Colonic mucosa (tissue), 4 donors: ENCODE measurements around the gene CEP250. TPM values are rescaled to one million over a fixed set of nuclear protein-coding genes. Genes with fewer than 3 reads are reported as not detected.

Experiments
- DNase-seq: peaks from one replicate; pipeline ENCODE4 v3.0.0-alpha.2; 2020
- H3K27ac ChIP-seq: fragments of 200-600 bp; one replicate; pipeline ENCODE4 v1.8.0; 2021
- H3K27me3 ChIP-seq: fragments of 200-600 bp; one replicate; pipeline ENCODE4 v1.8.0; 2021
- H3K36me3 ChIP-seq: fragments of 200-600 bp; one replicate; pipeline ENCODE4 v1.8.0; 2021
- H3K4me1 ChIP-seq: fragments of 200-600 bp; one replicate; pipeline ENCODE4 v1.8.0; 2021; ENCODE audit warnings: mild to moderate bottlenecking
- H3K4me3 ChIP-seq: fragments of 200-600 bp; one replicate; pipeline ENCODE4 v1.8.0; 2021
- H3K9ac ChIP-seq, 2 donors: one replicate each; pipeline ENCODE4 v1.7.0; 2013; ENCODE audit warnings: control low read depth in 2 of 2, low read depth in 2 of 2, low read length in 2 of 2
- H3K9me3 ChIP-seq: fragments of 200-600 bp; one replicate; pipeline ENCODE4 v1.8.0; 2021
- CTCF ChIP-seq: fragments of 200-600 bp; IDR thresholded peaks from one replicate; pipeline ENCODE4 v1.8.0; 2022; ENCODE audit warnings: antibody characterized with exemption, mild to moderate bottlenecking
- intact Hi-C: fragments of 100-400 bp; cut with DNase I; formaldehyde crosslinking; loops from one replicate; pipeline ENCODE4 v1.14.1; 2022
- total RNA-seq, 2 donors: library from RNA; stranded (reverse); fragmentation: NEBNext Ultra II Directional in 1 of 2; extraction: Animal tissue kit (Norgen Biotek cat#: 25700) in 1 of 2; gene quantifications; one replicate each; pipeline ENCODE4 v1.2.1, GENCODE V29; 2021
- donor health status: healthy.
- donor health status: DM: no; HTN: no; CAD: no.
- donor health status: DM: no; HTN: no; CAD: no.

CEP250 gene
- total RNA-seq, 2 donors from 2014 or later = 30.7 to 41.5 TPM

GRCh38 chr20:35472209-35472608, 16.8 kb downstream of the CEP250 start:
- Histone ChIP-seq H3K36me3 (no peaks in the 10 kb centered on the region), H3K27ac (no peak overlapping the region), H3K9me3 (no peaks in the 10 kb centered on the region), H3K9ac (no peak overlapping the region), H3K27me3 (no peaks in the 10 kb centered on the region), H3K4me1 (no peaks in the 10 kb centered on the region), H3K4me3 (no peak overlapping the region)
- TF ChIP-seq CTCF = no peak
- no peak for DNase-seq
- intact Hi-C loops = no loop called here

GRCh38 chr20:35473684-35474083, 18.3 kb downstream of the CEP250 start:
- TF ChIP-seq CTCF = no peak
- intact Hi-C loops = no loop called here
- Histone ChIP-seq H3K4me3 (no peak overlapping the region), H3K9me3 (no peaks in the 10 kb centered on the region), H3K36me3 (peaks cover 3% of the 10 kb centered on the region), H3K9ac (no peak overlapping the region), H3K27me3 (no peaks in the 10 kb centered on the region), H3K4me1 (no peaks in the 10 kb centered on the region), H3K27ac (no peak overlapping the region)
- no peak for DNase-seq

GRCh38 chr20:35474303-35474871, 19.0 kb downstream of the CEP250 start:
- no peak for TF ChIP-seq CTCF
- H3K9ac ChIP-seq = no peak overlapping the region
- H3K4me3 ChIP-seq = no peak overlapping the region
- H3K27me3 ChIP-seq = no peaks in the 10 kb centered on the region
- no peak for DNase-seq
- H3K27ac ChIP-seq = no peak overlapping the region
- intact Hi-C loops = no loop called here
- peaks cover 5% of the 10 kb centered on the region for H3K36me3 ChIP-seq
- no peaks in the 10 kb centered on the region for H3K9me3 ChIP-seq
- no peaks in the 10 kb centered on the region for H3K4me1 ChIP-seq

GRCh38 chr20:35476288-35476687, 20.9 kb downstream of the CEP250 start:
- intact Hi-C loops = no loop called here
- H3K36me3 ChIP-seq = peaks cover 5% of the 10 kb centered on the region

GRCh38 chr20:35478804-35479472, 23.5 kb downstream of the CEP250 start:
- Histone ChIP-seq H3K4me3 (no peak overlapping the region), H3K27me3 (no peaks in the 10 kb centered on the region), H3K4me1 (no peaks in the 10 kb centered on the region), H3K9me3 (no peaks in the 10 kb centered on the region), H3K27ac (no peak overlapping the region), H3K36me3 (peaks cover 9% of the 10 kb centered on the region), H3K9ac (no peak overlapping the region)
- DNase-seq = no peak
- intact Hi-C loops = no loop called here
- no peak for TF ChIP-seq CTCF

More at GRCh38 chr20:35476288-35476687, 20.9 kb downstream of the CEP250 start:
- Histone ChIP-seq H3K4me3 (no peak overlapping the region), H3K27me3 (no peaks in the 10 kb centered on the region), H3K9ac (no peak overlapping the region), H3K9me3 (no peaks in the 10 kb centered on the region), H3K4me1 (no peaks in the 10 kb centered on the region), H3K27ac (no peak overlapping the region)
- no peak for DNase-seq
- TF ChIP-seq CTCF = no peak
